LNCaP clone FGC (cell line): ENCODE results near the gene STK17A.

Source experiments
- DNase-seq: peaks from one replicate; pipeline ENCODE4 v3.0.0-alpha.2; 2011; ENCODE audit warnings: low read depth
- H3K4me3 ChIP-seq: 2 replicates; pipeline ENCODE4 v1.5.1; 2011; ENCODE audit warnings: mild to moderate bottlenecking, low read depth, low read length, control low read depth
- TF ChIP-seq, protein P1 (sequence below): IDR thresholded peaks from 2 replicates; pipeline ENCODE4 v1.5.1; 2012; ENCODE audit warnings: mild to moderate bottlenecking; ENCODE audit not compliant: control insufficient read depth, insufficient read depth; ENCODE audit errors: extremely low read depth

Gene STK17A

DNA sequence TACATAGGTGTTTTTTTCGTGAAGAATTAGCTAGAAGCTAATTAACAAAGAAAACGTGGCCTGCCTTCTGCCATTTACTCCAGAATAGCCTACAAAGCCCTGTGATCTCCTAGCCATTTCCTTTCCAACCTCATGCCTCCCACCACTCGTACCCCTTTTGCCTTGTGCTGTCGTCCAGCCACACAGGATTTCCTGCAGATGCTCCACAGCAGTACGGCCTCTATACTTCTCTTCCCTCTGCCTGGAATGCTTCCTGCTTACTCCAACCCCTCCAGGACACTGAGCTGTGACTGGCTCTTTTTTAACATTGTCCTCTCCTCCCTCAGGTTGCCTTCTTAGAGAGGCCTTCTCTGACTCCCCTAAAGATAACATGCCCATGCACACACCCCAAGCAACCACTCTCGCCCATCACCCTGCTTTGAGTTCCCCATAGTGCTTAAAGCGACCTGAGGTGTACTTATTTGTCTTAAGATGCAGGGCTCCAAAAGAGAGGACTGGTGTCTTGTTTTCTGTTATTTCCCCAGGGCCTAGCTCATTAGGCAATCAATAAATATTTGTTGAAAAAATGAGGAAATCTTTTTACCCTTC lies 32.7 kb downstream of the STK17A start:
- no peak for DNase-seq
- H3K4me3 ChIP-seq, result no peak overlapping the region
- TF ChIP-seq, protein P1, sequence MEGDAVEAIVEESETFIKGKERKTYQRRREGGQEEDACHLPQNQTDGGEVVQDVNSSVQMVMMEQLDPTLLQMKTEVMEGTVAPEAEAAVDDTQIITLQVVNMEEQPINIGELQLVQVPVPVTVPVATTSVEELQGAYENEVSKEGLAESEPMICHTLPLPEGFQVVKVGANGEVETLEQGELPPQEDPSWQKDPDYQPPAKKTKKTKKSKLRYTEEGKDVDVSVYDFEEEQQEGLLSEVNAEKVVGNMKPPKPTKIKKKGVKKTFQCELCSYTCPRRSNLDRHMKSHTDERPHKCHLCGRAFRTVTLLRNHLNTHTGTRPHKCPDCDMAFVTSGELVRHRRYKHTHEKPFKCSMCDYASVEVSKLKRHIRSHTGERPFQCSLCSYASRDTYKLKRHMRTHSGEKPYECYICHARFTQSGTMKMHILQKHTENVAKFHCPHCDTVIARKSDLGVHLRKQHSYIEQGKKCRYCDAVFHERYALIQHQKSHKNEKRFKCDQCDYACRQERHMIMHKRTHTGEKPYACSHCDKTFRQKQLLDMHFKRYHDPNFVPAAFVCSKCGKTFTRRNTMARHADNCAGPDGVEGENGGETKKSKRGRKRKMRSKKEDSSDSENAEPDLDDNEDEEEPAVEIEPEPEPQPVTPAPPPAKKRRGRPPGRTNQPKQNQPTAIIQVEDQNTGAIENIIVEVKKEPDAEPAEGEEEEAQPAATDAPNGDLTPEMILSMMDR, result no peak

DNA sequence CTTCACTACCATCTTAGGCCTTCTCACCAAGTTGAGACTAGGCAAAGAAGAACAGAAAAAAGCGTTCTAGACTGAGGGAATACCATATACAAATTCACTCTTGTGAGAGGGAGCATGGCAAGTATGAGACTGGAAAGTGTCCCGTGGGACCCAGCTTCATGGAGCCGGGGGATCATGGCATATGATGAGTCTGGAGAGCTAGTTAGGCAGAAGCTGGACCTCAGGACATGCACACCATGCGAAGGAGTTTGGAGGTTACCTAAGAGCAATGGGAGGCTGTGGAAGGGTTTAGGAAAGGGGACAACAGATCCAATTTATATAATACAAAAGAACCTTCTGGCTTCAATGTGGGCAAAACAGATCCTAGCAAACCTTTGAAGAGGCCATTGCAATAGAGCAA lies 34.1 kb downstream of the STK17A start:
- TF ChIP-seq, protein P1, result no peak
- DNase-seq, result no peak
- H3K4me3 ChIP-seq, result no peak overlapping the region

DNA sequence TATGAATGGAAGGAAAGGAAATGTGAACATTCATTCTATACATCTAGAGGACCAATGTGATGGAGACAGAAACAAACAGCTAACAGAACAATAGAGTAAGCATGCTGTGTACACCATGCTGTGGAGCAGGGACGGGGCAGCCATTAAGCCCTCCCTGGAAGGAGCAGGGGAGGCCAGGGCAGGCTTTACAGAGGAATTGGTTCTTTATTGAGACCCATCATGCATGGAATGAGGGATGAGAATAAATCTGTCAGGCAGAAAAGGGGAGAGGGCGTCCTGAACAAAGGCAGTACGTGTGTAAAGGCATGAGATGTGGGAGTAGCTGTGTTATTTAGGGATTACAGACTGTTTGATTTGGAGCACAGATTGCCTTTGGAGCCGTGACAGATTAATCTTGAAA lies 35.2 kb downstream of the STK17A start:
- TF ChIP-seq, protein P1, result no peak
- H3K4me3 ChIP-seq, result no peak overlapping the region
- no peak for DNase-seq

DNA sequence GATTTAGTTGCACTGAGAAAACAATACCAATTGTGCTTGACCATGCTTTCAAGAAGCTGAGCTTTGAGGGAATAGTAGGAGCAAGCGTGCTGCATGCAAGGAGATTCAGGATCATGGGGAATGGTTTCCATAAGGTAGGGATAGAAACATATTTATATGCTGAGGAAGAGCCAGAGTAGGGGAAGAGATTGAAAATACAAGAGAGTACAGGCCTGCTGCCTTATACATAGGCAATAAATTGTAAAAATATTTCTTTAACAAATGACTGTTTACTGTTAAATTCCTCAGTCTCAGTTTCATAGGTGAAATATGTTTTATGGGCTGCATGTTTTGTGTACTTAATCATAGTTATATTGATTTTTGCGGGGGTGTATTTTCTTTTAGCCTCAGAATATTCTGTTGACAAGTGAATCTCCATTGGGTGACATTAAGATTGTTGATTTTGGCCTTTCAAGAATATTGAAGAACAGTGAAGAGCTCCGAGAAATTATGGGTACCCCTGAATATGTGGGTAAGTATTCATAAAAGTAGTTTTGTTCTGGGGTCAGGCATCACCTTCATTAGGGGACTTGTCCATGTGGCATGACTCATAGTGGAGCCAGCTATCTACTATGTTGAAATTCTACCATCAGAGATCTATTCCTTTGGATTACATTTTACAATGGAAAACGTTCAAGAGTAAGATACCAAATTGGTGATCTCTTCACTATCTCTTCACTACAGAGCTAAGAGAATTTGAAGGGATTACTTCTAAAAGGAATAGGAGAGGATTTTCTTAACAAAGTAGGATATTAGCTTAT lies 36.5 kb downstream of the STK17A start:
- TF ChIP-seq, protein P1, result no peak
- no peak for DNase-seq
- no peak overlapping the region for H3K4me3 ChIP-seq

DNA sequence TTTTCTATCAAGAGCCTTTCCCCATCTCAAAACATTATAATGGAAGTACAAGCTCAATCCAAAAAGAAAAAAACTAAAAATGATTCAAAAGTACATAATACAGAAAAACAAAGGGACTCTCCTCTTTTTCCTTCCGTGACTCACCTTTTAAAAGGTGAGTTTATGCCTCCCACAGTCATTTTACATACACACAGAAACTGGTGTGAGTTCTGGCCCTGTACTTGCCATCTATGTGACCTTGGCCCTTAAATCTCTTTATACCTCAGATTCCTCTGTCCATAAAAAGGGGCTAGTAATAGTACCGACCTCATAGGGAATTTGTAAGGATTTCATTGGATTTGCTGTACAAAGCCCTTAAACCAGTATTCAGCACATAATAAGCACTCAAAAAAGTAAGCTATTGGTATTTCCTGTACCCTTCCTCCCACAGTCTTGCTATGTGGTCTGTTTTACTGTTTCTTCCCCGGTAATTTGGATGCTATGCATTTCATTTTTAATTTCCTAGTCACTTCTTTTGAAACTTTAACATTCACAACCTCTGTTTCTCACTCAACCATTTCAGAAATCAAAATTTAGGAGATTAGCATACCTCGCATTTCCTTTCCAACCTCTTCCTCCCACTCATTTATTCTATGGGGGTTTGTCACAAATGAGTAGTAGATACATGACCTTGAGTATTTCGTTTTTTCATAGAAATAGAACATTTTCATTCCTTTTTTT lies 39.0 kb downstream of the STK17A start:
- TF ChIP-seq, protein P1, result no peak
- H3K4me3 ChIP-seq, result no peak overlapping the region
- DNase-seq, result no peak

DNA sequence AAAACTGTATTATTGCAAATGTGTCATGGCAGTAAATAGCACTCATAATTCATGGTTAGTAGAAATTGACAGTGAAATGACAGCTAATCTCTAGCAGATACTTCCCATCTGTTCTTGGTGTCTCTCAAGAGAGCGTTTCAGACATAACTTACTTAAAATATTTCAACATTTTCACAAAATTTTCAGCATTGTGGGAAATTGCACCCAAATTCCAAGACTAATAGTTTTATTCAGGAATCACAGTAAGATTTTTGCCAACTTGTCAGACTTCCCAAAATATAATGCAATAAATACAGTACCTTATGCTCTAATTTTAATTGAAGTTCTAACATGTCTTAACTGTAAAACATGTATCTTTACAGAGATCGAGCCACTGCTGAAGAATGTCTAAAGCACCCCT lies 41.2 kb downstream of the STK17A start:
- DNase-seq, result no peak
- TF ChIP-seq, protein P1, result no peak
- H3K4me3 ChIP-seq, result no peak overlapping the region
